Spleen (tissue), 7 donors: Measurements from ENCODE around the gene VTI1B.

Experiments used
- POLR2A ChIP-seq, 3 donors: fragments of 450-650 bp; IDR thresholded peaks; one replicate each; pipeline ENCODE4 v1.5.1; 2017; ENCODE audit warnings: antibody characterized with exemption in 3 of 3, mild to moderate bottlenecking in 1 of 3
- TF ChIP-seq, protein P1 (sequence below), 11 experiments: fragments of 200-600 bp in 7 of 11; fragments of 450-650 bp in 4 of 11; sonication (generic) in 4 of 11; IDR thresholded peaks in 8 of 11; conservative IDR thresholded peaks in 3 of 11; 1 replicate in 7 of 11; 2 replicates in 4 of 11; pipeline versions ENCODE4 v1.4.0 to v1.8.0; 2016 to 2021; ENCODE audit warnings: antibody characterized with exemption in 11 of 11, inconsistent platforms in 4 of 11, mild to moderate bottlenecking in 1 of 11
- donor health status: DM: no; HTN: no; CAD: no; lungs with moderate emphysema.
- donor health status: DM: no; HTN: no; CAD: no.
- donor health status: DM: no; HTN: no; CAD: no.

DNA sequence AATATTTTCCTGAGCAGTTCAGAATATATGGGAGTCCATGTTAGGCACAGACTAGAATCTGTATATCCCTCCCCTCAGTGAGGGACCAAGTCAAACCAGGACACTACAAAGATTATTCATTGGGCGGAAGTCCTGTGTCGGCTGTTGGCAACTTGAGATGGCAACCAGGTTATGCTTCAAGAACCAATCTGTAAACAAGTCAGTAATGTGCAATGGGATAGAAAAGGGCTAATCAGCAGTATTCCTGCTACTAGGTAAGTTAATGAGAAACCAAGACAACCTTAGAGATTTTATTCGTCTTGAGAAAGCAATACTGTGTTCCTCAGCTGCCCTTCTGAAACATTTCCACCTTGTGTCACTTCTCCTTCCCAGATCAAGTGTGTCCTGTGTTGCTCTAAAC is 28.3 kb downstream of the VTI1B start:
- TF ChIP-seq, protein P1, sequence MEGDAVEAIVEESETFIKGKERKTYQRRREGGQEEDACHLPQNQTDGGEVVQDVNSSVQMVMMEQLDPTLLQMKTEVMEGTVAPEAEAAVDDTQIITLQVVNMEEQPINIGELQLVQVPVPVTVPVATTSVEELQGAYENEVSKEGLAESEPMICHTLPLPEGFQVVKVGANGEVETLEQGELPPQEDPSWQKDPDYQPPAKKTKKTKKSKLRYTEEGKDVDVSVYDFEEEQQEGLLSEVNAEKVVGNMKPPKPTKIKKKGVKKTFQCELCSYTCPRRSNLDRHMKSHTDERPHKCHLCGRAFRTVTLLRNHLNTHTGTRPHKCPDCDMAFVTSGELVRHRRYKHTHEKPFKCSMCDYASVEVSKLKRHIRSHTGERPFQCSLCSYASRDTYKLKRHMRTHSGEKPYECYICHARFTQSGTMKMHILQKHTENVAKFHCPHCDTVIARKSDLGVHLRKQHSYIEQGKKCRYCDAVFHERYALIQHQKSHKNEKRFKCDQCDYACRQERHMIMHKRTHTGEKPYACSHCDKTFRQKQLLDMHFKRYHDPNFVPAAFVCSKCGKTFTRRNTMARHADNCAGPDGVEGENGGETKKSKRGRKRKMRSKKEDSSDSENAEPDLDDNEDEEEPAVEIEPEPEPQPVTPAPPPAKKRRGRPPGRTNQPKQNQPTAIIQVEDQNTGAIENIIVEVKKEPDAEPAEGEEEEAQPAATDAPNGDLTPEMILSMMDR (IDR thresholded peaks at IDR 0.05 in 8 of 11, conservative IDR thresholded peaks at IDR 0.05 in 3 of 11): no peak
- TF ChIP-seq POLR2A (IDR thresholded peaks at IDR 0.05): no peak
